ENCODE results near the gene LOC101059915.

Gene LOC101059915

DNA sequence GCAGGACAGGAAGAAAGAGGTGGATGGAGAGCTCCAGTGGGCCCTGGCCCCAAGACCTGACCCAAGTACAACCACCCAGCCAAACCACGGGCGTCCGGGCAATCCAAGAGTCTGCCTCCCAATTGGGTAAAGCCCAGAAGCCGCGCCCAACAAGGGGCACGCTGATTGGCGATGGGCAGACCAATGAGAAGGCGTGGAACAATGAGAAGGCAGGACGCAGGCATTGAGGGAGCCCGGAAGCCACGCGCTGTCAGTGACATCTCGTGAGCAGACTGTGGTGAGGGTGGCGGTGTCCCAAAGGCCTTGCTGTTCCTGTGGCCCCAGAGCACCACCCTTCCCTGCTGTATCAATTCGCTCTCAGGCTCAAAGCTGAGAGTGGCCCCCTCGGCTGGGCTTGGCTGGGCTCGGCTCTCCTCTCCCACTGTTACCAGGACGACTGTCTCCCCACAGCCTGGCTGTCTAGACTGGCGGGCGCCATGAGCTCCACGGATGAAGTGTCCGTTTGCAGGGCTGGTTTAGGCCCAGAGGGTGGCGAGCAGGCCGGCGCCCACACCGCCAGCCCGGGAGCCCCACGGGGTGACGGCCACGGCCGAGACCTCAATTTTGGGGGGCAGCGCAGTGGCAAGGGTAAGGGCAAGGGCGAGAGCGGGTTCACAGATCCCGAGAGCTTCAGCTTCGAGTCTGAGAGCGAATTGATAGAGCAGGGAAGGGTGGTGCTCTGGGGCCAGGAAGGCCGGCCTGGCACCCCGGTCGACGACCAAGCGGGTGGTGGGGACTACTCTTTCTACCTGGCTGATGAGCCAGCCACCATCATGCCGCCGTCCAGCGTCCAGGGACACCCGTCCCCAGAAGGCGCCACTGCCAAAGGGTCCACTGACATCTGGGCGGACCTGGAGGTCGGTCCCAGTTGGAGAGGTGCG lies at the start of gene LOC101059915:
TSS of gene LOC101059915 (plus strand) at position 219 of the 920 bp plus-strand sequence.
- no peak within 1 kb of the TSS for H3K4me3 ChIP-seq
- no peaks in the 10 kb centered on the region for H3K4me1 ChIP-seq
- H3K27ac ChIP-seq = no peak within 1 kb of the TSS
- H3K36me3 ChIP-seq = no peaks in the 10 kb centered on the region
- WGBS, 2 donors = 95 to 97% methylated on average over 23 to 50 of the region's 50 CpGs
- no peaks in the 10 kb centered on the region for H3K27me3 ChIP-seq
- ATAC-seq (no peak), DNase-seq (no peak)
- no peaks in the 10 kb centered on the region for H3K9me3 ChIP-seq
- intact Hi-C loops (cut with DNase I) = no loop called here
- TF ChIP-seq, protein P1, sequence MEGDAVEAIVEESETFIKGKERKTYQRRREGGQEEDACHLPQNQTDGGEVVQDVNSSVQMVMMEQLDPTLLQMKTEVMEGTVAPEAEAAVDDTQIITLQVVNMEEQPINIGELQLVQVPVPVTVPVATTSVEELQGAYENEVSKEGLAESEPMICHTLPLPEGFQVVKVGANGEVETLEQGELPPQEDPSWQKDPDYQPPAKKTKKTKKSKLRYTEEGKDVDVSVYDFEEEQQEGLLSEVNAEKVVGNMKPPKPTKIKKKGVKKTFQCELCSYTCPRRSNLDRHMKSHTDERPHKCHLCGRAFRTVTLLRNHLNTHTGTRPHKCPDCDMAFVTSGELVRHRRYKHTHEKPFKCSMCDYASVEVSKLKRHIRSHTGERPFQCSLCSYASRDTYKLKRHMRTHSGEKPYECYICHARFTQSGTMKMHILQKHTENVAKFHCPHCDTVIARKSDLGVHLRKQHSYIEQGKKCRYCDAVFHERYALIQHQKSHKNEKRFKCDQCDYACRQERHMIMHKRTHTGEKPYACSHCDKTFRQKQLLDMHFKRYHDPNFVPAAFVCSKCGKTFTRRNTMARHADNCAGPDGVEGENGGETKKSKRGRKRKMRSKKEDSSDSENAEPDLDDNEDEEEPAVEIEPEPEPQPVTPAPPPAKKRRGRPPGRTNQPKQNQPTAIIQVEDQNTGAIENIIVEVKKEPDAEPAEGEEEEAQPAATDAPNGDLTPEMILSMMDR (IDR thresholded peaks at IDR 0.05) = no peak

DNA sequence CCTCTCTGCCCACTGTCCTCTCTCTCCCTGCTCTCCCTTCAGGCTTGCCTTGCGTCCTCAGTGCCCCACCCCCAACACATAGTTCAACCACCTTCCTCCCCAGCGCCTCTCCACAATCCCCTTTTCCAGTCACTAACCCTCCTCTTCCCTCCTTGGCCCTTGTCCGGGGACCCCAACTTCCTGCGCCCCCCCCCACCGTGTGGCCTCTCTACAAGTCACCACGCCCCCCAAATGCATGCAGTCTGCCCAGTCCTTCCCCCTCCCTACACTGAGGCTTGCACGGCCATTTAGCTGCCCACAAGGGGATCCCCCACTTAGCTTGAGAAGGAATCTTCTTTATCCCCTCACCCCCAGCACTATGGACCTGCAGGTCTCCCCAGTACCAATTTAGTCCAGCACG lies 49.6 kb upstream of the LOC101059915 start:
- 79 to 88% methylated on average over 4 to 8 of the region's 8 CpGs for WGBS, 2 donors
- Histone ChIP-seq H3K9me3 (no peaks in the 10 kb centered on the region), H3K27me3 (no peaks in the 10 kb centered on the region), H3K4me1 (peaks cover 0 to 23% (median 8%) of the 10 kb centered on the region in 9 donors), H3K4me3 (peak overlapping the region in 1 of 10 donors; percentile 38), H3K36me3 (peaks cover 0 to 23% (median 0%) of the 10 kb centered on the region in 9 donors), H3K27ac (peak overlapping the region in 1 of 10 donors; percentile 50)
- TF ChIP-seq, protein P1 (IDR thresholded peaks at IDR 0.05) = no peak
- ATAC-seq (no peak), DNase-seq (no peak)
- intact Hi-C loops (cut with DNase I) = no loop called here

DNA sequence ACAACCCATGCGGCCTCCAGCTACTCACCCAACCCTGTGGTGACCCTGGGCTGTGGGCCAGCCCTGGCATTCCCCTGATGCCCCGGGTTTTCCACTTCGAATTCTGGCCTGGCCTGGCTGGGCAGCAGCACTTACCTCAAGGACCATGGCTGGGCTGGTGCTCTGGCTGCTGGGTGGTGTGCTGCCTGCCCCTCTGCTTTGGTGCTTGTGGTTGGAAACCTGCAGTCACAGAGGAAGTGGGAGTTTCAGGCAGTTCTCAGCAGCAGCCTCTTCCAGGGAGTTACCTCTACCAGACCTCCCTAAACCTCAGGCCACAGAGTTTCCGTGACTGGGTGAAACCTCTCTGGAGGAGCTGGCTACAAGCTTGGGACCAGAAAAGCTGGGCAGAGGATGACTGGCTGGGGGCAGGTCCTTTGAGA lies 49.0 kb upstream of the LOC101059915 start, which contains the start of gene CXCR3:
TSS of gene CXCR3 (minus strand) at position 209 of the 419 bp plus-strand sequence. CDS start at position 147, 62 bp downstream.
- intact Hi-C loops (cut with DNase I) = no loop called here
- H3K4me1 ChIP-seq = peaks cover 0 to 29% (median 13%) of the 10 kb centered on the region in 9 donors
- WGBS, 2 donors = 41 to 49% methylated on average over 4 of the region's 4 CpGs
- DNase-seq (peak; percentile 23 to 38), ATAC-seq (peak in 3 of 8 donors; percentile 10 to 55 (median 29))
- H3K27me3 ChIP-seq = no peaks in the 10 kb centered on the region
- H3K4me3 ChIP-seq = peak within 1 kb of the TSS in 1 of 10 donors; percentile 38
- H3K9me3 ChIP-seq = no peaks in the 10 kb centered on the region
- H3K36me3 ChIP-seq = peaks cover 0 to 17% (median 0%) of the 10 kb centered on the region in 9 donors
- TF ChIP-seq, protein P1 (IDR thresholded peaks at IDR 0.05) = no peak
- H3K27ac ChIP-seq = peak within 1 kb of the TSS in 1 of 10 donors; percentile 50

DNA sequence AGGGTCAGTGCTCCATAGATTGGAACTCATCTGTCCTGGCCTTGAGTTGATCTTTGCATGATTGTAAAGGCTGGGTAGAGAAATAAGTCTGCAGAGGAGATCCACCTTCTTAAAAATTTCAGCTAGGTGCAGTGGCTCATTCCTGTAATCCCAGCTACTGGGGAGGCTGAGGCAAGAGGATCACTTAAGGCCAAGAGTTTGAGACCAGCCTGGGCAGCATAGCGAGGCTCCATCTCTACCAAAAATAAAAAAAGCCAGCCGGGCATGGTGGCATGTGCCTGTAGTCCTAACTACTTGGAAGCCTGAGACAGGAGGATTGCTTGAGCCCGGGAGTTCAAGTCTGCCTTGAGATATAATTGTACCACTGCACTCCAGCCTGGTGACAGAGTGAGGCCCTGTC lies 48.6 kb upstream of the LOC101059915 start:
- 96 to 97% methylated on average over 3 of the region's 3 CpGs for whole genome bisulfite sequencing, 2 donors

More for the DNA sequence above, 48.6 kb upstream of the LOC101059915 start:
- H3K4me1 ChIP-seq = peaks cover 0 to 34% (median 14%) of the 10 kb centered on the region in 9 donors
- peak overlapping the region in 1 of 10 donors; percentile 47 for H3K27ac ChIP-seq
- DNase-seq (no peak), ATAC-seq (no peak)
- no peaks in the 10 kb centered on the region for H3K9me3 ChIP-seq
- H3K27me3 ChIP-seq = no peaks in the 10 kb centered on the region
- TF ChIP-seq, protein P1 (IDR thresholded peaks at IDR 0.05) = no peak
- intact Hi-C loops (cut with DNase I) = no loop called here
- H3K4me3 ChIP-seq = peak overlapping the region in 1 of 10 donors; percentile 38
- H3K36me3 ChIP-seq = peaks cover 0 to 12% (median 0%) of the 10 kb centered on the region in 9 donors

All from heart right ventricle (tissue), 16 donors.